IMR-90 (cell line): ENCODE results near the gene TTC39C. TPM values are rescaled to one million over a fixed set of nuclear protein-coding genes. Genes with fewer than 3 reads are reported as not detected.

Experiments
- ATAC-seq: fragments of 200-7000 bp; cut with Tn5 transposase; 2 replicates; pipeline ENCODE4 v1.9.1; 2020; ENCODE audit warnings: low read depth, mild to moderate bottlenecking, moderate library complexity
- BruUV-seq: library from RNA; stranded (reverse); fragments of 400-500 nt; replicated peaks from 2 replicates; lab custom pipeline; 2021; lab: Mats Ljungman, UMichigan
- CTCF ChIA-PET: fragments of 300-600 bp; formaldehyde crosslinking; extraction: SDS; loops from one replicate; lab custom pipeline; 2021; ENCODE audit warnings: antibody characterized with exemption; lab: Yijun Ruan, JAX
- POLR2A ChIA-PET: fragments of 300-600 bp; sonication (Branson Sonifier 250); formaldehyde crosslinking; loops from one replicate; lab custom pipeline; 2022; ENCODE audit warnings: antibody characterized with exemption; ENCODE audit not compliant: unreplicated experiment; lab: Charles Lee
- DNase-seq: peaks from one replicate; pipeline ENCODE4 v3.0.0; 2013
- H2AFZ ChIP-seq: replicated peaks from 2 replicates; pipeline ENCODE3; 2013; ENCODE audit warnings: low read length, mild to moderate bottlenecking; ENCODE audit not compliant: poor library complexity
- H2AK5ac ChIP-seq: 2 replicates; pipeline ENCODE4 v1.6.1; 2013; ENCODE audit warnings: low read depth, low read length, inconsistent platforms
- H2AK9ac ChIP-seq: replicated peaks from 2 replicates; pipeline ENCODE3; 2013; ENCODE audit warnings: mild to moderate bottlenecking, low read depth, low read length, moderate library complexity; ENCODE audit not compliant: poor library complexity
- H2BK120ac ChIP-seq: 2 replicates; pipeline ENCODE4 v1.6.1; 2013; ENCODE audit warnings: low read depth, low read length, inconsistent platforms
- H2BK15ac ChIP-seq: 3 replicates; pipeline ENCODE4 v1.6.1; 2013; ENCODE audit warnings: low read depth, low read length, inconsistent platforms
- H2BK20ac ChIP-seq: 2 replicates; pipeline ENCODE4 v1.6.1; 2013; ENCODE audit warnings: low read depth, mild to moderate bottlenecking, inconsistent platforms, low read length, moderate library complexity
- H2BK5ac ChIP-seq: 2 replicates; pipeline ENCODE4 v1.6.1; 2013; ENCODE audit warnings: mild to moderate bottlenecking, low read depth, low read length, inconsistent platforms; ENCODE audit not compliant: poor library complexity, severe bottlenecking
- H3K14ac ChIP-seq: replicated peaks from 2 replicates; pipeline ENCODE4 v1.6.1; 2013; ENCODE audit warnings: low read depth, low read length, inconsistent platforms
- H3K18ac ChIP-seq: 2 replicates; pipeline ENCODE4 v1.6.1; 2013; ENCODE audit warnings: low read depth, low read length, control low read depth
- H3K23ac ChIP-seq: 2 replicates; pipeline ENCODE4 v1.6.1; 2013; ENCODE audit warnings: low read depth, low read length, inconsistent platforms
- H3K27ac ChIP-seq: 2 replicates; pipeline ENCODE4 v1.5.1; 2013; ENCODE audit warnings: mild to moderate bottlenecking, control low read depth, low read length; ENCODE audit not compliant: insufficient read depth
- H3K27me3 ChIP-seq: 2 replicates; pipeline ENCODE4 v1.6.1; 2013; ENCODE audit warnings: low read length; ENCODE audit not compliant: control insufficient read depth, insufficient read depth
- H3K36me3 ChIP-seq: 2 replicates; pipeline ENCODE4 v1.6.1; 2013; ENCODE audit warnings: low read length, mixed read lengths; ENCODE audit not compliant: control insufficient read depth, insufficient read depth
- H3K4ac ChIP-seq: 2 replicates; pipeline ENCODE4 v1.6.1; 2013; ENCODE audit warnings: low read depth, low read length, inconsistent platforms
- H3K4me1 ChIP-seq: 2 replicates; pipeline ENCODE4 v1.6.1; 2013; ENCODE audit warnings: low read length, mixed read lengths; ENCODE audit not compliant: control insufficient read depth, insufficient read depth
- H3K4me2 ChIP-seq: 2 replicates; pipeline ENCODE4 v1.6.1; 2013; ENCODE audit warnings: low read depth, mild to moderate bottlenecking, control low read depth, low read length, moderate library complexity
- H3K4me3 ChIP-seq: 2 replicates; pipeline ENCODE4 v1.5.1; 2013; ENCODE audit warnings: low read depth, mild to moderate bottlenecking, control low read depth, low read length, moderate library complexity; ENCODE audit not compliant: insufficient read depth
- H3K56ac ChIP-seq: 2 replicates; pipeline ENCODE4 v1.6.1; 2013; ENCODE audit warnings: low read length, inconsistent platforms; ENCODE audit not compliant: insufficient read depth; ENCODE audit errors: extremely low read depth
- H3K79me1 ChIP-seq, 2 experiments: 2 replicates each; pipeline ENCODE4 v1.6.1; 2013; ENCODE audit warnings: low read length in 2 of 2, inconsistent platforms in 1 of 2, low read depth in 1 of 2
- H3K9ac ChIP-seq: 2 replicates; pipeline ENCODE4 v1.6.1; 2013; ENCODE audit warnings: low read depth, low read length, control low read depth
- H3K9me1 ChIP-seq: 2 replicates; pipeline ENCODE4 v1.6.1; 2013; ENCODE audit warnings: low read length, inconsistent platforms; ENCODE audit not compliant: insufficient read depth
- H3K9me3 ChIP-seq: 2 replicates; pipeline ENCODE4 v1.6.1; 2013; ENCODE audit warnings: low read length; ENCODE audit not compliant: control insufficient read depth, insufficient read depth
- H4K20me1 ChIP-seq: 2 replicates; pipeline ENCODE4 v1.6.1; 2013; ENCODE audit warnings: low read length, inconsistent platforms; ENCODE audit not compliant: insufficient read depth
- H4K5ac ChIP-seq: 2 replicates; pipeline ENCODE4 v1.6.1; 2013; ENCODE audit warnings: mild to moderate bottlenecking, low read depth, low read length, control low read depth
- H4K8ac ChIP-seq, 2 experiments: 2 replicates each; pipeline ENCODE4 v1.6.1; 2013; ENCODE audit warnings: low read depth in 2 of 2, low read length in 2 of 2, control low read depth in 1 of 2, inconsistent platforms in 1 of 2
- H4K91ac ChIP-seq: 2 replicates; pipeline ENCODE4 v1.6.1; 2013; ENCODE audit warnings: low read depth, low read length, inconsistent platforms; ENCODE audit not compliant: insufficient read depth
- CHD1 ChIP-seq: IDR thresholded peaks from 2 replicates; pipeline ENCODE4 v1.6.1; 2012; ENCODE audit warnings: low read depth, low read length, improper control_type of control experiment
- FOS ChIP-seq: fragments of 150-350 bp; IDR thresholded peaks from 2 replicates; pipeline ENCODE4 v1.6.1; 2016; ENCODE audit warnings: low read depth, low read length
- MAZ ChIP-seq: IDR thresholded peaks from 2 replicates; pipeline ENCODE4 v1.6.1; 2012; ENCODE audit warnings: low read depth, mild to moderate bottlenecking, low read length, improper control_type of control experiment, moderate library complexity, borderline replicate concordance
- MXI1 ChIP-seq: IDR thresholded peaks from 2 replicates; pipeline ENCODE4 v1.6.1; 2012; ENCODE audit warnings: low read depth, mild to moderate bottlenecking, low read length, moderate library complexity, borderline replicate concordance
- POLR2A ChIP-seq: IDR thresholded peaks from 2 replicates; pipeline ENCODE4 v1.6.1; 2012; ENCODE audit warnings: mild to moderate bottlenecking, low read depth, low read length
- RAD21 ChIP-seq: IDR thresholded peaks from 2 replicates; pipeline ENCODE4 v1.6.1; 2012; ENCODE audit warnings: low read length, improper control_type of control experiment
- RCOR1 ChIP-seq: IDR thresholded peaks from 2 replicates; pipeline ENCODE4 v1.6.1; 2012; ENCODE audit warnings: mild to moderate bottlenecking, low read length, improper control_type of control experiment; ENCODE audit not compliant: insufficient replicate concordance
- SMC3 ChIP-seq: fragments of 150-350 bp; IDR thresholded peaks from 2 replicates; pipeline ENCODE4 v1.6.1; 2016; ENCODE audit warnings: low read depth, mild to moderate bottlenecking, antibody characterized with exemption, low read length, moderate library complexity
- WGBS, 2 experiments: methylation state at CpG; one replicate each; pipeline versions ENCODE4 v1.1.5 to v1.1.7; 2013; ENCODE audit warnings: missing lambda C conversion rate in 2 of 2; ENCODE audit not compliant: insufficient read length in 1 of 2; ENCODE audit errors: extremely low coverage in 2 of 2; 5-methylcytosine and 5-hydroxymethylcytosine counted together
- dilution Hi-C: fragments of 300-500 bp; cut with HindIII; formaldehyde crosslinking; loops from one replicate; pipeline ENCODE4 v1.14.3; 2018; ENCODE audit warnings: low sequenced_read_pairs; ENCODE audit not compliant: unreplicated experiment
- in situ Hi-C: fragments of 300-500 bp; cut with MboI; formaldehyde crosslinking; loops from 3 replicates; pipeline ENCODE4 v1.14.3; 2019; ENCODE audit warnings: low sequenced_read_pairs, inconsistent platforms, mixed read lengths
- intact Hi-C: fragments of 100-400 bp; cut with micrococcal nuclease; formaldehyde crosslinking; loops from 2 replicates; pipeline ENCODE4 v1.10.0; 2022
- polyA plus RNA-seq, 3 experiments: library from polyadenylated mRNA; depleted of rRNA; stranded (reverse); fragments of >200 nt; gene quantifications; 2 replicates each; pipeline ENCODE4 v1.2.3, GENCODE V29; 2012; ENCODE audit warnings: low replicate concordance in 1 of 3
- total RNA-seq: library from RNA; depleted of rRNA; stranded (reverse); fragments of >200 nt; gene quantifications from 2 replicates; pipeline ENCODE4 v1.2.3, GENCODE V29; 2012

TTC39C gene
- total and polyA plus RNA-seq, 2 of the 4 experiments (the other 2 are of a cell fraction) = 8.0 to 20.8 TPM

DNA sequence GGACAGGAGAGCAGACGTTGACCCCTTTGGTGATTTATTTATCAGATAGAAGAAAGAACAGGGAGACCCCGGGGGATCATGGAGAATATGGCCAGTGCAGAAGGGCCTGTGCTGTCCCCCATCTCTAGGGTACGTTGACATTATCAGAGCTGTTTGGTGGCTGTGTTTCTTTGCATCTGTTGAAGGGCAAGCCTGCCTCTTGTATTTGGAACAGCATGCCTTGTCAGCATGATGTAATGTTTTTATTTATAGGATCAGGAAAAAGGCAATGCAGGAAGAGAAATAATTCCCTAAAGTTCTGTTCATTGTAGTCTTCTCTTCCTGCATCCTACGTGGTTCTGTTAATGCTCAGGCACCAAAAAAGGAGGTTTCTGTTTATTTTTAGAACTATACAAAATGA lies 74.5 kb downstream of the TTC39C start:
- dilution Hi-C loops = no loop called here
- in situ Hi-C loops = no loop called here
- CTCF ChIA-PET = no interaction called here
- Histone ChIP-seq H4K91ac (no peak overlapping the region), H3K9me3 (no peaks in the 10 kb centered on the region), H3K9ac (0 out of 2 replicates have a peak overlapping the region, but pooled peaks have one; percentile 10), H2AFZ (no peak overlapping the region), H4K20me1 (no peaks in the 10 kb centered on the region), H2AK9ac (no peak overlapping the region), H2BK15ac (no peak overlapping the region), H3K9me1 (peaks cover 4% of the 10 kb centered on the region; the same call in 1 of the 2 replicates), H4K5ac (no peak overlapping the region), H3K36me3 (peaks cover 19% of the 10 kb centered on the region), H2BK5ac (no peak overlapping the region), H3K4me3 (no peak overlapping the region), H2AK5ac (no peak overlapping the region), H2BK20ac (no peak overlapping the region), H3K18ac (no peak overlapping the region), H3K14ac (no peak overlapping the region), H3K4me1 (peaks cover 7% of the 10 kb centered on the region; the same call in 1 of the 2 replicates), H3K27me3 (no peaks in the 10 kb centered on the region), H3K27ac (no peak overlapping the region), H2BK120ac (no peak overlapping the region), H3K79me1 (peaks cover 0 to 2% of the 10 kb centered on the region in 2 experiments; a peak in 1 of 4 replicates), H3K4ac (no peak overlapping the region), H3K56ac (no peak overlapping the region), H4K8ac (no peak overlapping the region), H3K4me2 (peak overlapping the region; percentile 4; the same call in 1 of the 2 replicates), H3K23ac (no peak overlapping the region)
- ATAC-seq = peak; percentile 46; the same call in 1 of the 2 replicates
- DNase-seq = peak; percentile 20
- WGBS, 2 experiments = 43% methylated on average over 2 of the region's 4 CpGs; no CpG with 5 or more reads in 1 of the 2 experiments
- intact Hi-C loops = no loop called here
- no peak for TF ChIP-seq FOS
- no peak for TF ChIP-seq POLR2A
- no peak for TF ChIP-seq MAZ
- no peak for TF ChIP-seq RAD21
- no peak for TF ChIP-seq CHD1
- no peak for TF ChIP-seq SMC3
- TF ChIP-seq RCOR1 = no peak
- no peak for TF ChIP-seq MXI1
- BruUV-seq = no TSS peak
- POLR2A ChIA-PET = no interaction called here
